NCI-H345 treated with DMSO at 0.1 percent for 48 hours (cell line): Measurements from ENCODE around the gene CNPY1.
A peak's percentile ranks its signal among the peaks of the same experiment; 100 is the strongest.

Source experiments
- DNase-seq: peaks from one replicate; lab custom pipeline; 2025; ENCODE audit not compliant: unreplicated experiment; lab: John Stamatoyannopoulos, UW

The CNPY1 gene

GRCh38 chr7:155457544-155458110, 88.7 kb downstream of the CNPY1 start:
- no peak for DNase-seq

GRCh38 chr7:155456738-155457543, 89.4 kb downstream of the CNPY1 start:
- DNase-seq = peak; percentile 36

- DNase-seq = no peak
These were observed 90.3 kb downstream of the CNPY1 start for GRCh38 chr7:155455776-155456737.

- no peak for DNase-seq
These were observed 91.1 kb downstream of the CNPY1 start for GRCh38 chr7:155455132-155455693.

- no peak for DNase-seq
These were observed 91.9 kb downstream of the CNPY1 start for GRCh38 chr7:155454183-155455112.

GRCh38 chr7:155453296-155454182, 92.8 kb downstream of the CNPY1 start:
- DNase-seq = no peak

GRCh38 chr7:155452505-155453295, 93.7 kb downstream of the CNPY1 start:
- DNase-seq = no peak

GRCh38 chr7:155451840-155452239, 94.5 kb downstream of the CNPY1 start:
- no peak for DNase-seq
